Neural progenitor cell (in vitro differentiated cells): Measurements from ENCODE around the gene ZNF37A.

Experiments used
- EZH2 ChIP-seq: fragments of 200-600 bp; sonication (generic); IDR thresholded peaks from 2 replicates; pipeline ENCODE4 v1.6.1; 2017; ENCODE audit warnings: antibody characterized with exemption, mild to moderate bottlenecking, moderate library complexity
- TF ChIP-seq, protein P1 (sequence below): fragments of 200-600 bp; sonication (generic); IDR thresholded peaks from 2 replicates; pipeline ENCODE4 v1.5.1; 2017; ENCODE audit warnings: antibody characterized with exemption, mild to moderate bottlenecking

DNA sequence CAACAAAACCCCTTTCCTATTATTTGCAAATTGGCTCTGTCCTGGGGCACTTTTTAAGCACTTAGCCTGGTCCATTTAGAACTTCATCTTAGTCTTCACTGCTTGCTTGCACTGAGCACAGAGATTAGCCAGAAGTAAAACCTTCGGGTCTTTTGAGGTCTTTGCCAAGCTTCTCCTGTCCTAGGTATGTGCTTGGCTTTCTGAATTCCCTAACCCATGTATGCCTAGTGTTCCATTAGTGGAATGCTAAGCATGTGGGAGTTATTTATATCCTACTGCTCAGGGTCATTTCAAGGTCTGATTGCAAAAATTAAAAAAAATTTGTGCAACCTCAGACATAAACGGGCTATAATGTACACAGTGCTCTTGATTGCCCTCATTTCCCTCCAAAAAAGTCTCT is 18.0 kb downstream of the ZNF37A start:
- TF ChIP-seq, protein P1, sequence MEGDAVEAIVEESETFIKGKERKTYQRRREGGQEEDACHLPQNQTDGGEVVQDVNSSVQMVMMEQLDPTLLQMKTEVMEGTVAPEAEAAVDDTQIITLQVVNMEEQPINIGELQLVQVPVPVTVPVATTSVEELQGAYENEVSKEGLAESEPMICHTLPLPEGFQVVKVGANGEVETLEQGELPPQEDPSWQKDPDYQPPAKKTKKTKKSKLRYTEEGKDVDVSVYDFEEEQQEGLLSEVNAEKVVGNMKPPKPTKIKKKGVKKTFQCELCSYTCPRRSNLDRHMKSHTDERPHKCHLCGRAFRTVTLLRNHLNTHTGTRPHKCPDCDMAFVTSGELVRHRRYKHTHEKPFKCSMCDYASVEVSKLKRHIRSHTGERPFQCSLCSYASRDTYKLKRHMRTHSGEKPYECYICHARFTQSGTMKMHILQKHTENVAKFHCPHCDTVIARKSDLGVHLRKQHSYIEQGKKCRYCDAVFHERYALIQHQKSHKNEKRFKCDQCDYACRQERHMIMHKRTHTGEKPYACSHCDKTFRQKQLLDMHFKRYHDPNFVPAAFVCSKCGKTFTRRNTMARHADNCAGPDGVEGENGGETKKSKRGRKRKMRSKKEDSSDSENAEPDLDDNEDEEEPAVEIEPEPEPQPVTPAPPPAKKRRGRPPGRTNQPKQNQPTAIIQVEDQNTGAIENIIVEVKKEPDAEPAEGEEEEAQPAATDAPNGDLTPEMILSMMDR = no peak
- TF ChIP-seq EZH2 = no peak
